IMR-90 (cell line): Measurements from ENCODE around the gene SLC22A15. TPM values are rescaled to one million over a fixed set of nuclear protein-coding genes. Genes with fewer than 3 reads are reported as not detected.

ENCODE experiments used
- ATAC-seq: fragments of 200-7000 bp; cut with Tn5 transposase; 2 replicates; pipeline ENCODE4 v1.9.1; 2020; ENCODE audit warnings: low read depth, mild to moderate bottlenecking, moderate library complexity
- BruUV-seq: library from RNA; stranded (reverse); fragments of 400-500 nt; replicated peaks from 2 replicates; lab custom pipeline; 2021; lab: Mats Ljungman, UMichigan
- CTCF ChIA-PET: fragments of 300-600 bp; formaldehyde crosslinking; extraction: SDS; loops from one replicate; lab custom pipeline; 2021; ENCODE audit warnings: antibody characterized with exemption; lab: Yijun Ruan, JAX
- POLR2A ChIA-PET: fragments of 300-600 bp; sonication (Branson Sonifier 250); formaldehyde crosslinking; loops from one replicate; lab custom pipeline; 2022; ENCODE audit warnings: antibody characterized with exemption; ENCODE audit not compliant: unreplicated experiment; lab: Charles Lee
- DNase-seq: peaks from one replicate; pipeline ENCODE4 v3.0.0; 2013
- H2AFZ ChIP-seq: replicated peaks from 2 replicates; pipeline ENCODE3; 2013; ENCODE audit warnings: low read length, mild to moderate bottlenecking; ENCODE audit not compliant: poor library complexity
- H2AK5ac ChIP-seq: 2 replicates; pipeline ENCODE4 v1.6.1; 2013; ENCODE audit warnings: low read depth, low read length, inconsistent platforms
- H2AK9ac ChIP-seq: replicated peaks from 2 replicates; pipeline ENCODE3; 2013; ENCODE audit warnings: mild to moderate bottlenecking, low read depth, low read length, moderate library complexity; ENCODE audit not compliant: poor library complexity
- H2BK120ac ChIP-seq: 2 replicates; pipeline ENCODE4 v1.6.1; 2013; ENCODE audit warnings: low read depth, low read length, inconsistent platforms
- H2BK15ac ChIP-seq: 3 replicates; pipeline ENCODE4 v1.6.1; 2013; ENCODE audit warnings: low read depth, low read length, inconsistent platforms
- H2BK20ac ChIP-seq: 2 replicates; pipeline ENCODE4 v1.6.1; 2013; ENCODE audit warnings: low read depth, mild to moderate bottlenecking, inconsistent platforms, low read length, moderate library complexity
- H2BK5ac ChIP-seq: 2 replicates; pipeline ENCODE4 v1.6.1; 2013; ENCODE audit warnings: mild to moderate bottlenecking, low read depth, low read length, inconsistent platforms; ENCODE audit not compliant: poor library complexity, severe bottlenecking
- H3K14ac ChIP-seq: replicated peaks from 2 replicates; pipeline ENCODE4 v1.6.1; 2013; ENCODE audit warnings: low read depth, low read length, inconsistent platforms
- H3K18ac ChIP-seq: 2 replicates; pipeline ENCODE4 v1.6.1; 2013; ENCODE audit warnings: low read depth, low read length, control low read depth
- H3K23ac ChIP-seq: 2 replicates; pipeline ENCODE4 v1.6.1; 2013; ENCODE audit warnings: low read depth, low read length, inconsistent platforms
- H3K27ac ChIP-seq: 2 replicates; pipeline ENCODE4 v1.5.1; 2013; ENCODE audit warnings: mild to moderate bottlenecking, control low read depth, low read length; ENCODE audit not compliant: insufficient read depth
- H3K27me3 ChIP-seq: 2 replicates; pipeline ENCODE4 v1.6.1; 2013; ENCODE audit warnings: low read length; ENCODE audit not compliant: control insufficient read depth, insufficient read depth
- H3K36me3 ChIP-seq: 2 replicates; pipeline ENCODE4 v1.6.1; 2013; ENCODE audit warnings: low read length, mixed read lengths; ENCODE audit not compliant: control insufficient read depth, insufficient read depth
- H3K4ac ChIP-seq: 2 replicates; pipeline ENCODE4 v1.6.1; 2013; ENCODE audit warnings: low read depth, low read length, inconsistent platforms
- H3K4me1 ChIP-seq: 2 replicates; pipeline ENCODE4 v1.6.1; 2013; ENCODE audit warnings: low read length, mixed read lengths; ENCODE audit not compliant: control insufficient read depth, insufficient read depth
- H3K4me2 ChIP-seq: 2 replicates; pipeline ENCODE4 v1.6.1; 2013; ENCODE audit warnings: low read depth, mild to moderate bottlenecking, control low read depth, low read length, moderate library complexity
- H3K4me3 ChIP-seq: 2 replicates; pipeline ENCODE4 v1.5.1; 2013; ENCODE audit warnings: low read depth, mild to moderate bottlenecking, control low read depth, low read length, moderate library complexity; ENCODE audit not compliant: insufficient read depth
- H3K56ac ChIP-seq: 2 replicates; pipeline ENCODE4 v1.6.1; 2013; ENCODE audit warnings: low read length, inconsistent platforms; ENCODE audit not compliant: insufficient read depth; ENCODE audit errors: extremely low read depth
- H3K79me1 ChIP-seq, 2 experiments: 2 replicates each; pipeline ENCODE4 v1.6.1; 2013; ENCODE audit warnings: low read length in 2 of 2, inconsistent platforms in 1 of 2, low read depth in 1 of 2
- H3K9ac ChIP-seq: 2 replicates; pipeline ENCODE4 v1.6.1; 2013; ENCODE audit warnings: low read depth, low read length, control low read depth
- H3K9me1 ChIP-seq: 2 replicates; pipeline ENCODE4 v1.6.1; 2013; ENCODE audit warnings: low read length, inconsistent platforms; ENCODE audit not compliant: insufficient read depth
- H3K9me3 ChIP-seq: 2 replicates; pipeline ENCODE4 v1.6.1; 2013; ENCODE audit warnings: low read length; ENCODE audit not compliant: control insufficient read depth, insufficient read depth
- H4K20me1 ChIP-seq: 2 replicates; pipeline ENCODE4 v1.6.1; 2013; ENCODE audit warnings: low read length, inconsistent platforms; ENCODE audit not compliant: insufficient read depth
- H4K5ac ChIP-seq: 2 replicates; pipeline ENCODE4 v1.6.1; 2013; ENCODE audit warnings: mild to moderate bottlenecking, low read depth, low read length, control low read depth
- H4K8ac ChIP-seq, 2 experiments: 2 replicates each; pipeline ENCODE4 v1.6.1; 2013; ENCODE audit warnings: low read depth in 2 of 2, low read length in 2 of 2, control low read depth in 1 of 2, inconsistent platforms in 1 of 2
- H4K91ac ChIP-seq: 2 replicates; pipeline ENCODE4 v1.6.1; 2013; ENCODE audit warnings: low read depth, low read length, inconsistent platforms; ENCODE audit not compliant: insufficient read depth
- CHD1 ChIP-seq: IDR thresholded peaks from 2 replicates; pipeline ENCODE4 v1.6.1; 2012; ENCODE audit warnings: low read depth, low read length, improper control_type of control experiment
- CTCF ChIP-seq: conservative IDR thresholded peaks from 2 replicates; pipeline ENCODE4 v1.5.1; 2012; ENCODE audit warnings: mild to moderate bottlenecking, low read depth, low read length, improper control_type of control experiment
- ELK1 ChIP-seq: fragments of 150-350 bp; IDR thresholded peaks from 2 replicates; pipeline ENCODE4 v1.6.1; 2016; ENCODE audit warnings: low read depth, mild to moderate bottlenecking, low read length, moderate library complexity, borderline replicate concordance
- MAFK ChIP-seq: IDR thresholded peaks from 2 replicates; pipeline ENCODE4 v1.6.1; 2012; ENCODE audit warnings: low read depth, low read length, improper control_type of control experiment
- MAZ ChIP-seq: IDR thresholded peaks from 2 replicates; pipeline ENCODE4 v1.6.1; 2012; ENCODE audit warnings: low read depth, mild to moderate bottlenecking, low read length, improper control_type of control experiment, moderate library complexity, borderline replicate concordance
- MXI1 ChIP-seq: IDR thresholded peaks from 2 replicates; pipeline ENCODE4 v1.6.1; 2012; ENCODE audit warnings: low read depth, mild to moderate bottlenecking, low read length, moderate library complexity, borderline replicate concordance
- NFE2L2 ChIP-seq: fragments of 150-350 bp; IDR thresholded peaks from 2 replicates; pipeline ENCODE4 v1.6.1; 2016; ENCODE audit warnings: low read depth, mild to moderate bottlenecking, low read length
- POLR2A ChIP-seq: IDR thresholded peaks from 2 replicates; pipeline ENCODE4 v1.6.1; 2012; ENCODE audit warnings: mild to moderate bottlenecking, low read depth, low read length
- RAD21 ChIP-seq: IDR thresholded peaks from 2 replicates; pipeline ENCODE4 v1.6.1; 2012; ENCODE audit warnings: low read length, improper control_type of control experiment
- RCOR1 ChIP-seq: IDR thresholded peaks from 2 replicates; pipeline ENCODE4 v1.6.1; 2012; ENCODE audit warnings: mild to moderate bottlenecking, low read length, improper control_type of control experiment; ENCODE audit not compliant: insufficient replicate concordance
- RFX5 ChIP-seq: IDR thresholded peaks from 2 replicates; pipeline ENCODE4 v1.8.0; 2012; ENCODE audit warnings: low read depth, mild to moderate bottlenecking, low read length, moderate library complexity
- USF2 ChIP-seq: fragments of 150-350 bp; IDR thresholded peaks from 2 replicates; pipeline ENCODE4 v1.6.1; 2017; ENCODE audit warnings: mild to moderate bottlenecking, antibody characterized with exemption, low read length, low read depth
- WGBS, 2 experiments: methylation state at CpG; one replicate each; pipeline versions ENCODE4 v1.1.5 to v1.1.7; 2013; ENCODE audit warnings: missing lambda C conversion rate in 2 of 2; ENCODE audit not compliant: insufficient read length in 1 of 2; ENCODE audit errors: extremely low coverage in 2 of 2; 5-methylcytosine and 5-hydroxymethylcytosine counted together
- dilution Hi-C: fragments of 300-500 bp; cut with HindIII; formaldehyde crosslinking; loops from one replicate; pipeline ENCODE4 v1.14.3; 2018; ENCODE audit warnings: low sequenced_read_pairs; ENCODE audit not compliant: unreplicated experiment
- in situ Hi-C: fragments of 300-500 bp; cut with MboI; formaldehyde crosslinking; loops from 3 replicates; pipeline ENCODE4 v1.14.3; 2019; ENCODE audit warnings: low sequenced_read_pairs, inconsistent platforms, mixed read lengths
- intact Hi-C: fragments of 100-400 bp; cut with micrococcal nuclease; formaldehyde crosslinking; loops from 2 replicates; pipeline ENCODE4 v1.10.0; 2022
- polyA plus RNA-seq, 3 experiments: library from polyadenylated mRNA; depleted of rRNA; stranded (reverse); fragments of >200 nt; gene quantifications; 2 replicates each; pipeline ENCODE4 v1.2.3, GENCODE V29; 2012; ENCODE audit warnings: low replicate concordance in 1 of 3
- total RNA-seq: library from RNA; depleted of rRNA; stranded (reverse); fragments of >200 nt; gene quantifications from 2 replicates; pipeline ENCODE4 v1.2.3, GENCODE V29; 2012

The SLC22A15 gene
- total and polyA plus RNA-seq, 2 of the 4 experiments (the other 2 are of a cell fraction) = under 0.01 to 0.02 TPM

- no peaks in the 10 kb centered on the region for H3K9me1 ChIP-seq
- in situ Hi-C loops = no loop called here
- no peaks in the 10 kb centered on the region for H3K9me3 ChIP-seq
- no peak overlapping the region for H2AK5ac ChIP-seq
- no peak overlapping the region for H4K5ac ChIP-seq
- no peak overlapping the region for H3K4me3 ChIP-seq
- no peaks in the 10 kb centered on the region for H3K4me1 ChIP-seq
- no peak overlapping the region for H2BK5ac ChIP-seq
- no peak overlapping the region for H3K56ac ChIP-seq
- no peak overlapping the region for H3K4ac ChIP-seq
- no peak for TF ChIP-seq RFX5
- no peak for TF ChIP-seq MAZ
- TF ChIP-seq NFE2L2 = no peak
- no peak for TF ChIP-seq CHD1
- TF ChIP-seq CTCF = no peak
- TF ChIP-seq RAD21 = no peak
- TF ChIP-seq RCOR1 = no peak
- no peak for TF ChIP-seq MAFK
- TF ChIP-seq USF2 = no peak
- TF ChIP-seq MXI1 = no peak
- TF ChIP-seq POLR2A = no peak
- TF ChIP-seq ELK1 = no peak
- H2BK15ac ChIP-seq = no peak overlapping the region
- no peak overlapping the region for H3K9ac ChIP-seq
- intact Hi-C loops = no loop called here
- H3K36me3 ChIP-seq = no peaks in the 10 kb centered on the region
- no peaks in the 10 kb centered on the region for H3K79me1 ChIP-seq
- no peak overlapping the region for H4K8ac ChIP-seq
- ChIA-PET CTCF (interaction anchor here (0.8 to 0.9 kb wide), 2 partner anchors 9 to 39 kb away, joined by 3 read pairs; no protein-coding TSS in a partner anchor), POLR2A (no interaction called here)
- no peak overlapping the region for H2BK20ac ChIP-seq
- no peak overlapping the region for H3K27ac ChIP-seq
- H4K91ac ChIP-seq = no peak overlapping the region
- H3K27me3 ChIP-seq = peaks cover 2% of the 10 kb centered on the region; the same call in 1 of the 2 replicates
- H2BK120ac ChIP-seq = no peak overlapping the region
- ATAC-seq = no peak
- dilution Hi-C loops = no loop called here
- H3K18ac ChIP-seq = no peak overlapping the region
- H2AK9ac ChIP-seq = no peak overlapping the region
- H4K20me1 ChIP-seq = no peaks in the 10 kb centered on the region
- BruUV-seq = no TSS peak
- DNase-seq = no peak
- H3K4me2 ChIP-seq = no peak overlapping the region
- no peak overlapping the region for H3K14ac ChIP-seq
- H3K23ac ChIP-seq = no peak overlapping the region
- H2AFZ ChIP-seq = no peak overlapping the region
- 83% methylated on average over 1 of the region's 2 CpGs; no CpG with 5 or more reads in 1 of the 2 experiments for WGBS, 2 experiments
Observed at GRCh38 chr1:116099919-116100318, 123.6 kb downstream of the SLC22A15 start.
